GM23338 (cell line): ENCODE data around the gene EXOC2. TPM values are rescaled to one million over a fixed set of nuclear protein-coding genes. Genes with fewer than 3 reads are reported as not detected.

ENCODE experiments used
- ATAC-seq: fragments of 200-7000 bp; cut with Tn5 transposase; 3 replicates; pipeline ENCODE4 v1.9.1; 2020
- DNase-seq: peaks from one replicate; pipeline ENCODE4 v3.0.0-alpha.2; 2015; ENCODE audit warnings: low spot score
- H2AFZ ChIP-seq: fragments of 200-600 bp; sonication (generic); 2 replicates; pipeline ENCODE4 v1.8.0; 2016; ENCODE audit warnings: antibody characterized with exemption, mild to moderate bottlenecking, moderate library complexity
- H3F3A ChIP-seq: fragments of 200-600 bp; sonication (generic); replicated peaks from 2 replicates; pipeline ENCODE4 v1.8.0; 2017; ENCODE audit warnings: antibody characterized with exemption, mixed run types, low read depth
- H3K27ac ChIP-seq: fragments of 200-600 bp; sonication (generic); 2 replicates; pipeline ENCODE4 v1.6.1; 2016; ENCODE audit warnings: low read depth
- H3K27me3 ChIP-seq: fragments of 200-600 bp; sonication (generic); 2 replicates; pipeline ENCODE4 v1.8.0; 2016; ENCODE audit warnings: mild to moderate bottlenecking, mixed run types, moderate library complexity; ENCODE audit not compliant: insufficient read depth
- H3K36me3 ChIP-seq: fragments of 200-600 bp; sonication (generic); 2 replicates; pipeline ENCODE4 v1.8.0; 2016; ENCODE audit warnings: mild to moderate bottlenecking; ENCODE audit not compliant: insufficient read depth
- H3K4me1 ChIP-seq: fragments of 200-600 bp; sonication (generic); 2 replicates; pipeline ENCODE4 v1.8.0; 2016; ENCODE audit warnings: mild to moderate bottlenecking, moderate library complexity; ENCODE audit not compliant: insufficient read depth
- H3K4me2 ChIP-seq: fragments of 200-600 bp; sonication (generic); 2 replicates; pipeline ENCODE4 v1.7.1; 2017; ENCODE audit warnings: mixed run types
- H3K4me3 ChIP-seq: fragments of 200-600 bp; sonication (generic); 2 replicates; pipeline ENCODE4 v1.6.1; 2016; ENCODE audit warnings: mixed run types
- H3K79me2 ChIP-seq: fragments of 200-600 bp; sonication (generic); replicated peaks from 2 replicates; pipeline ENCODE4 v1.8.0; 2017; ENCODE audit warnings: mild to moderate bottlenecking; ENCODE audit not compliant: insufficient read depth
- H3K9me2 ChIP-seq: fragments of 200-600 bp; sonication (generic); 2 replicates; pipeline ENCODE4 v1.8.0; 2017; ENCODE audit not compliant: insufficient read depth
- H4K20me1 ChIP-seq: fragments of 200-600 bp; sonication (generic); replicated peaks from 2 replicates; pipeline ENCODE4 v1.8.0; 2017; ENCODE audit warnings: mild to moderate bottlenecking; ENCODE audit not compliant: insufficient read depth
- H3K27ac Mint-ChIP-seq: 2 replicates; pipeline ENCODE4 v1.8.0; 2020; ENCODE audit warnings: inconsistent platforms, mild to moderate bottlenecking, moderate library complexity, mixed read lengths
- H3K27me3 Mint-ChIP-seq: 3 replicates; pipeline ENCODE4 v1.8.0; 2022; ENCODE audit warnings: low read depth, mild to moderate bottlenecking, moderate library complexity, mixed read lengths, inconsistent platforms; ENCODE audit not compliant: insufficient read depth, poor library complexity
- H3K36me3 Mint-ChIP-seq: 3 replicates; pipeline ENCODE4 v1.8.0; 2021; ENCODE audit warnings: low read depth, mild to moderate bottlenecking, inconsistent platforms, moderate library complexity, mixed read lengths
- H3K4me1 Mint-ChIP-seq: 3 replicates; pipeline ENCODE4 v1.8.0; 2020; ENCODE audit warnings: mild to moderate bottlenecking, inconsistent platforms, mixed read lengths
- H3K4me3 Mint-ChIP-seq: 3 replicates; pipeline ENCODE4 v1.8.0; 2021; ENCODE audit warnings: moderate library complexity, mild to moderate bottlenecking, inconsistent platforms, mixed read lengths
- H3K9me3 Mint-ChIP-seq: 3 replicates; pipeline ENCODE4 v1.8.0; 2020; ENCODE audit warnings: moderate library complexity, mild to moderate bottlenecking, inconsistent platforms, mixed read lengths
- CREB1 ChIP-seq: fragments of 250-450 bp; sonication (Bioruptor Pico); IDR thresholded peaks from 2 replicates; pipeline ENCODE4 v1.5.0; 2020; ENCODE audit warnings: low read depth, mild to moderate bottlenecking, moderate library complexity
- CTCF ChIP-seq, 2 experiments: fragments of 200-600 bp in 1 of 2; sonication (generic) in 1 of 2; conservative IDR thresholded peaks; 2 replicates each; pipeline versions ENCODE4 v1.5.1 to v1.6.1; 2016 to 2017; ENCODE audit warnings: antibody characterized with exemption in 2 of 2, low read depth in 2 of 2, mild to moderate bottlenecking in 2 of 2, moderate library complexity in 1 of 2
- EZH2phosphoT487 ChIP-seq: fragments of 200-600 bp; sonication (generic); IDR thresholded peaks from one replicate; pipeline ENCODE4 v1.8.1; 2018; ENCODE audit warnings: antibody characterized with exemption; ENCODE audit not compliant: unreplicated experiment
- JUNB ChIP-seq: IDR thresholded peaks from one replicate; pipeline ENCODE4 v1.6.1; 2016; ENCODE audit warnings: antibody characterized with exemption; ENCODE audit not compliant: unreplicated experiment
- NANOG ChIP-seq: IDR thresholded peaks from 2 replicates; pipeline ENCODE4 v1.6.1; 2016; ENCODE audit warnings: antibody characterized with exemption, borderline replicate concordance
- REST ChIP-seq: IDR thresholded peaks from one replicate; pipeline ENCODE4 v1.6.1; 2018; ENCODE audit warnings: antibody characterized with exemption; ENCODE audit not compliant: unreplicated experiment
- STAT1 ChIP-seq: IDR thresholded peaks from one replicate; pipeline ENCODE4 v1.6.1; 2016; ENCODE audit warnings: antibody characterized with exemption; ENCODE audit not compliant: unreplicated experiment
- ZNF114 ChIP-seq: fragments of 250-450 bp; sonication (Bioruptor Pico); IDR thresholded peaks from 2 replicates; pipeline ENCODE4 v1.5.0; 2020; ENCODE audit warnings: mild to moderate bottlenecking, moderate library complexity
- ZNF462 ChIP-seq: fragments of 250-450 bp; sonication (Bioruptor Pico); IDR thresholded peaks from 2 replicates; pipeline ENCODE4 v1.5.0; 2020; ENCODE audit warnings: mild to moderate bottlenecking, moderate library complexity
- polyA plus RNA-seq: library from polyadenylated mRNA; unstranded; fragments of >200 nt; fragmentation: Nextera tagmentation; extraction: Ambion mirVana; gene quantifications from 2 replicates; pipeline ENCODE4 v1.2.1, GENCODE V29; 2016
- total RNA-seq: library from RNA; depleted of rRNA; stranded (reverse); fragments of >200 nt; shearing (Covaris generic); gene quantifications from 2 replicates; pipeline ENCODE4 v1.2.3, GENCODE V29; 2014

The EXOC2 gene
- total and polyA plus RNA-seq, 2 experiments from 2014 or later = 28.7 to 93.6 TPM

- Histone ChIP-seq H3K9me2 (0 out of 2 replicates have a peak, but pooled peaks cover 4% of the 10 kb centered on the region), H2AFZ (peak overlapping the region; percentile 81), H3K36me3 (no peaks in the 10 kb centered on the region; the same call in 1 of the 2 replicates), H4K20me1 (no peaks in the 10 kb centered on the region), H3K4me3 (no peak overlapping the region), H3K4me2 (no peak overlapping the region; the same call in 1 of the 2 replicates), H3F3A (no peaks in the 10 kb centered on the region), H3K79me2 (no peaks in the 10 kb centered on the region), H3K4me1 (no peaks in the 10 kb centered on the region), H3K27me3 (no peaks in the 10 kb centered on the region), H3K27ac (no peak overlapping the region)
- Mint-ChIP-seq H3K27me3 (no peaks in the 10 kb centered on the region), H3K27ac (no peak overlapping the region), H3K9me3 (peaks cover 19% of the 10 kb centered on the region), H3K4me1 (peaks cover 8% of the 10 kb centered on the region), H3K4me3 (no peak overlapping the region), H3K36me3 (no peaks in the 10 kb centered on the region)
- no peak for TF ChIP-seq STAT1
- no peak for TF ChIP-seq JUNB
- TF ChIP-seq EZH2phosphoT487 = no peak
- peak; percentile 8; the same call in 1 of the 2 replicates for TF ChIP-seq ZNF462 (CRISPR knock-in tag)
- DNase-seq = peak; percentile 47
- ATAC-seq = peak; percentile 86
Observed at GRCh38 chr6:456358-456867, 236.5 kb downstream of the EXOC2 start.

GRCh38 chr6:455835-456234, 237.1 kb downstream of the EXOC2 start:
- no peaks in the 10 kb centered on the region for H3K36me3 Mint-ChIP-seq
- H3K27me3 ChIP-seq = no peaks in the 10 kb centered on the region
- TF ChIP-seq CTCF (conservative IDR thresholded peaks at IDR 0.05; ENCODE audit: low read depth in 2 of 2) = no peak
- TF ChIP-seq NANOG = no peak
- TF ChIP-seq REST = no peak
- no peak for TF ChIP-seq EZH2phosphoT487
- TF ChIP-seq ZNF114 (CRISPR knock-in tag) = no peak
- no peak for TF ChIP-seq CREB1 (CRISPR knock-in tag)

More at GRCh38 chr6:455835-456234, 237.1 kb downstream of the EXOC2 start:
- H3F3A ChIP-seq = no peaks in the 10 kb centered on the region
- H3K4me2 ChIP-seq = no peak overlapping the region
- ATAC-seq (no peak), DNase-seq (no peak)
- 0 out of 2 replicates have a peak, but pooled peaks cover 4% of the 10 kb centered on the region for H3K9me2 ChIP-seq
- no peaks in the 10 kb centered on the region for H4K20me1 ChIP-seq
- H3K4me1 ChIP-seq = no peaks in the 10 kb centered on the region
- no peaks in the 10 kb centered on the region; the same call in 1 of the 2 replicates for H3K36me3 ChIP-seq
- no peak overlapping the region for H3K27ac ChIP-seq
- no peaks in the 10 kb centered on the region for H3K79me2 ChIP-seq
- Mint-ChIP-seq H3K9me3 (peaks cover 21% of the 10 kb centered on the region), H3K4me1 (peaks cover 8% of the 10 kb centered on the region), H3K4me3 (no peak overlapping the region), H3K27ac (no peak overlapping the region), H3K27me3 (no peaks in the 10 kb centered on the region)
- no peak overlapping the region for H3K4me3 ChIP-seq
- H2AFZ ChIP-seq = no peak overlapping the region
